Measurements from ENCODE around the gene CD3G. TPM values are rescaled to one million over a fixed set of nuclear protein-coding genes. Genes with fewer than 3 reads are reported as not detected.

CD3G gene
- total and polyA plus RNA-seq, 9 of the 15 experiments (the other 6 are each of a cell fraction or from before 2014, with no cell fraction given): 0.30 to 1.7 (median 0.47) TPM

DNA sequence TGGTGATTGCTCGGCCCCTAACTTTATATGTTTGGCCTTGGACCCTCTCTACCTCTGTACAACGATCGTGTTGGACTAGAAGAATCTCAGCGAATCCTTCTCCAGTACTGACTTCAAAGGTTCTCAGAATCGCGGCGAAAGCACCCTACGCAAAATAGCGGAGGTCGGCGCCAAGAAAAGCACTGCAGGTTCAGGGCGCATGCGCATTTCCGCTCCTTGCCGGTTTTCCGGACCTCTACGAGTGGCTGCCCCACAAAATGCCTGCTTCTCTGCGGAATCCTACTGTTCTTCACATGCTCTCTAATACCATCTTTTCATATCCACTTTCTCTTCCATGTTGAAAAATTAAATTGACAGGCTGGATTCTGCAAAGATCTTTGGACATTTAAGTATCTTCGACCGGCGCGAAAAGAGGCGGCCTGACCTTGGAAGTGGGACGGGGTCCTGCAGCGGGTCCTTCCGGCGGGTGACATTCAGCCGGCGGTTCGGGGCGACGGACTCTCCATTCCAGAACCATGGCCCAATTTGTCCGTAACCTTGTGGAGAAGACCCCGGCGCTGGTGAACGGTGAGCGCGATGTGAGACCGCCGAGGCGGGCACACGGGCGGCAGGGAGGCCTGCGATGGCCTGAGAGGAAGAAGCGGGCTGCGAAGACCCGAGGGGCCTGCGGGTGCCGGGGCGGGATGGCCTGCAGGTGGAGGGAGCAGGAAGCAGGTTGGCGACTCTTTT, 57.2 kb downstream of the CD3G start, which contains the start of gene ATP5MG (continued):
- TF ChIP-seq, protein P1, sequence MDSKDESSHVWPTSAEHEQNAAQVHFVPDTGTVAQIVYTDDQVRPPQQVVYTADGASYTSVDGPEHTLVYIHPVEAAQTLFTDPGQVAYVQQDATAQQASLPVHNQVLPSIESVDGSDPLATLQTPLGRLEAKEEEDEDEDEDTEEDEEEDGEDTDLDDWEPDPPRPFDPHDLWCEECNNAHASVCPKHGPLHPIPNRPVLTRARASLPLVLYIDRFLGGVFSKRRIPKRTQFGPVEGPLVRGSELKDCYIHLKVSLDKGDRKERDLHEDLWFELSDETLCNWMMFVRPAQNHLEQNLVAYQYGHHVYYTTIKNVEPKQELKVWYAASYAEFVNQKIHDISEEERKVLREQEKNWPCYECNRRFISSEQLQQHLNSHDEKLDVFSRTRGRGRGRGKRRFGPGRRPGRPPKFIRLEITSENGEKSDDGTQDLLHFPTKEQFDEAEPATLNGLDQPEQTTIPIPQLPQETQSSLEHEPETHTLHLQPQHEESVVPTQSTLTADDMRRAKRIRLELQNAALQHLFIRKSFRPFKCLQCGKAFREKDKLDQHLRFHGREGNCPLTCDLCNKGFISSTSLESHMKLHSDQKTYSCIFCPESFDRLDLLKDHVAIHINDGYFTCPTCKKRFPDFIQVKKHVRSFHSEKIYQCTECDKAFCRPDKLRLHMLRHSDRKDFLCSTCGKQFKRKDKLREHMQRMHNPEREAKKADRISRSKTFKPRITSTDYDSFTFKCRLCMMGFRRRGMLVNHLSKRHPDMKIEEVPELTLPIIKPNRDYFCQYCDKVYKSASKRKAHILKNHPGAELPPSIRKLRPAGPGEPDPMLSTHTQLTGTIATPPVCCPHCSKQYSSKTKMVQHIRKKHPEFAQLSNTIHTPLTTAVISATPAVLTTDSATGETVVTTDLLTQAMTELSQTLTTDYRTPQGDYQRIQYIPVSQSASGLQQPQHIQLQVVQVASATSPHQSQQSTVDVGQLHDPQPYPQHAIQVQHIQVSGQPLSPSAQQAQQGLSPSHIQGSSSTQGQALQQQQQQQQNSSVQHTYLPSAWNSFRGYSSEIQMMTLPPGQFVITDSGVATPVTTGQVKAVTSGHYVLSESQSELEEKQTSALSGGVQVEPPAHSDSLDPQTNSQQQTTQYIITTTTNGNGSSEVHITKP (IDR thresholded peaks at IDR 0.05; ENCODE audit: partially characterized antibody): peak; percentile 99
- TF ChIP-seq, protein P2, sequence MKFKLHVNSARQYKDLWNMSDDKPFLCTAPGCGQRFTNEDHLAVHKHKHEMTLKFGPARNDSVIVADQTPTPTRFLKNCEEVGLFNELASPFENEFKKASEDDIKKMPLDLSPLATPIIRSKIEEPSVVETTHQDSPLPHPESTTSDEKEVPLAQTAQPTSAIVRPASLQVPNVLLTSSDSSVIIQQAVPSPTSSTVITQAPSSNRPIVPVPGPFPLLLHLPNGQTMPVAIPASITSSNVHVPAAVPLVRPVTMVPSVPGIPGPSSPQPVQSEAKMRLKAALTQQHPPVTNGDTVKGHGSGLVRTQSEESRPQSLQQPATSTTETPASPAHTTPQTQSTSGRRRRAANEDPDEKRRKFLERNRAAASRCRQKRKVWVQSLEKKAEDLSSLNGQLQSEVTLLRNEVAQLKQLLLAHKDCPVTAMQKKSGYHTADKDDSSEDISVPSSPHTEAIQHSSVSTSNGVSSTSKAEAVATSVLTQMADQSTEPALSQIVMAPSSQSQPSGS (CRISPR knock-in tag; IDR thresholded peaks at IDR 0.05): no peak
- no peak for TF ChIP-seq ZNF75A (CRISPR knock-in tag; IDR thresholded peaks at IDR 0.05)
- TF ChIP-seq ZNF134 (CRISPR knock-in tag; conservative IDR thresholded peaks at IDR 0.05): no peak
- TF ChIP-seq ZNF212 (CRISPR knock-in tag; IDR thresholded peaks at IDR 0.05): no peak
- TF ChIP-seq NFIX (CRISPR knock-in tag; IDR thresholded peaks at IDR 0.05; ENCODE audit: low read depth): no peak
- TF ChIP-seq, protein P3, sequence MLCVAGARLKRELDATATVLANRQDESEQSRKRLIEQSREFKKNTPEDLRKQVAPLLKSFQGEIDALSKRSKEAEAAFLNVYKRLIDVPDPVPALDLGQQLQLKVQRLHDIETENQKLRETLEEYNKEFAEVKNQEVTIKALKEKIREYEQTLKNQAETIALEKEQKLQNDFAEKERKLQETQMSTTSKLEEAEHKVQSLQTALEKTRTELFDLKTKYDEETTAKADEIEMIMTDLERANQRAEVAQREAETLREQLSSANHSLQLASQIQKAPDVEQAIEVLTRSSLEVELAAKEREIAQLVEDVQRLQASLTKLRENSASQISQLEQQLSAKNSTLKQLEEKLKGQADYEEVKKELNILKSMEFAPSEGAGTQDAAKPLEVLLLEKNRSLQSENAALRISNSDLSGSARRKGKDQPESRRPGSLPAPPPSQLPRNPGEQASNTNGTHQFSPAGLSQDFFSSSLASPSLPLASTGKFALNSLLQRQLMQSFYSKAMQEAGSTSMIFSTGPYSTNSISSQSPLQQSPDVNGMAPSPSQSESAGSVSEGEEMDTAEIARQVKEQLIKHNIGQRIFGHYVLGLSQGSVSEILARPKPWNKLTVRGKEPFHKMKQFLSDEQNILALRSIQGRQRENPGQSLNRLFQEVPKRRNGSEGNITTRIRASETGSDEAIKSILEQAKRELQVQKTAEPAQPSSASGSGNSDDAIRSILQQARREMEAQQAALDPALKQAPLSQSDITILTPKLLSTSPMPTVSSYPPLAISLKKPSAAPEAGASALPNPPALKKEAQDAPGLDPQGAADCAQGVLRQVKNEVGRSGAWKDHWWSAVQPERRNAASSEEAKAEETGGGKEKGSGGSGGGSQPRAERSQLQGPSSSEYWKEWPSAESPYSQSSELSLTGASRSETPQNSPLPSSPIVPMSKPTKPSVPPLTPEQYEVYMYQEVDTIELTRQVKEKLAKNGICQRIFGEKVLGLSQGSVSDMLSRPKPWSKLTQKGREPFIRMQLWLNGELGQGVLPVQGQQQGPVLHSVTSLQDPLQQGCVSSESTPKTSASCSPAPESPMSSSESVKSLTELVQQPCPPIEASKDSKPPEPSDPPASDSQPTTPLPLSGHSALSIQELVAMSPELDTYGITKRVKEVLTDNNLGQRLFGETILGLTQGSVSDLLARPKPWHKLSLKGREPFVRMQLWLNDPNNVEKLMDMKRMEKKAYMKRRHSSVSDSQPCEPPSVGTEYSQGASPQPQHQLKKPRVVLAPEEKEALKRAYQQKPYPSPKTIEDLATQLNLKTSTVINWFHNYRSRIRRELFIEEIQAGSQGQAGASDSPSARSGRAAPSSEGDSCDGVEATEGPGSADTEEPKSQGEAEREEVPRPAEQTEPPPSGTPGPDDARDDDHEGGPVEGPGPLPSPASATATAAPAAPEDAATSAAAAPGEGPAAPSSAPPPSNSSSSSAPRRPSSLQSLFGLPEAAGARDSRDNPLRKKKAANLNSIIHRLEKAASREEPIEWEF (CRISPR knock-in tag; IDR thresholded peaks at IDR 0.05): no peak
- TF ChIP-seq ZNF764 (CRISPR knock-in tag; IDR thresholded peaks at IDR 0.05; ENCODE audit: low read depth): no peak
- TF ChIP-seq ZNF354B (CRISPR knock-in tag; IDR thresholded peaks at IDR 0.05): no peak
- no peak for TF ChIP-seq HNRNPUL1 (IDR thresholded peaks at IDR 0.05; ENCODE audit: low read length)
- TF ChIP-seq, protein P4, sequence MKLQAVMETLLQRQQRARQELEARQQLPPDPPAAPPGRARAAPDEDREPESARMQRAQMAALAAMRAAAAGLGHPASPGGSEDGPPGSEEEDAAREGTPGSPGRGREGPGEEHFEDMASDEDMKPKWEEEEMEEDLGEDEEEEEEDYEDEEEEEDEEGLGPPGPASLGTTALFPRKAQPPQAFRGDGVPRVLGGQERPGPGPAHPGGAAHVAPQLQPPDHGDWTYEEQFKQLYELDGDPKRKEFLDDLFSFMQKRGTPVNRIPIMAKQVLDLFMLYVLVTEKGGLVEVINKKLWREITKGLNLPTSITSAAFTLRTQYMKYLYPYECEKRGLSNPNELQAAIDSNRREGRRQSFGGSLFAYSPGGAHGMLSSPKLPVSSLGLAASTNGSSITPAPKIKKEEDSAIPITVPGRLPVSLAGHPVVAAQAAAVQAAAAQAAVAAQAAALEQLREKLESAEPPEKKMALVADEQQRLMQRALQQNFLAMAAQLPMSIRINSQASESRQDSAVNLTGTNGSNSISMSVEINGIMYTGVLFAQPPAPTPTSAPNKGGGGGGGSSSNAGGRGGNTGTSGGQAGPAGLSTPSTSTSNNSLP (IDR thresholded peaks at IDR 0.05; ENCODE audit: borderline replicate concordance, low read depth, low read length): no peak
- no peak for TF ChIP-seq TARDBP (IDR thresholded peaks at IDR 0.05)
- no peak for TF ChIP-seq NCOA1 (IDR thresholded peaks at IDR 0.05; ENCODE audit: low read depth)
- TF ChIP-seq ZC3H4 (CRISPR knock-in tag; IDR thresholded peaks at IDR 0.05; ENCODE audit: borderline replicate concordance): no peak
